HG03460 (cell line): ENCODE results near the gene TOMM70.

ENCODE experiments used
- ATAC-seq: cut with Tn5 transposase; IDR thresholded peaks from one replicate; pipeline ENCODE4 v1.9.1; 2021; ENCODE audit not compliant: unreplicated experiment

TOMM70 gene

DNA sequence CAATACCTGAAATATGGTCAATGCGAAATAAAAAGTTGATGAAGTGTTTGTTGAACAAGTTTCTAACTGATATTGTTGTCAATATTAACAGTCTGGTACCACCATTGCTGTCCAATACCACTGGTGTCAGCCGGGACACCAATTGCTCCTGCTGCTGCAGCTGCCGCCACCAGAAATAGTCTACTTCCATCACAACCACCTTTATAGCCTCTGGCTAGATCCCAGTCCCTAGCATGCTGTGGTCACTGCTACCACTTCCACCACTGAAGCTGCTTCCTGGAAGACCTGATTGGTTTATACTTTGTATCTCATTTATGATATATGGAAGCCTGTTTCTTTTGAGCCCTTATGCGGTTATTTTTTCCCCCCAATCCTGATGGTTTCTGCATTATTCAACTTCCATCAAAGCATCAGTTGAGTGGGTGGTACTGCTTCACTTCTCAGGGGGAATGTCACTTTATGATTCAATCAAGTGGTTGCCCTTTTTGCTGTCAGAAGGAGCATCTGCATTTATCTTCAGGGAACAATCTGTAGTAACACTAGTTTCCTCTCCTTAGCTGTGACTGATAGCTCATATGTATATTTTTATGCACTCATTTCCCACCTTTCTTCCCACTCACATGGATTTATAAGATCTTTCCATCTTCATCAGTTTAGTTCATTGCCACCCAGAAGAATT lies 12.2 kb upstream of the TOMM70 start:
- ATAC-seq: no peak

DNA sequence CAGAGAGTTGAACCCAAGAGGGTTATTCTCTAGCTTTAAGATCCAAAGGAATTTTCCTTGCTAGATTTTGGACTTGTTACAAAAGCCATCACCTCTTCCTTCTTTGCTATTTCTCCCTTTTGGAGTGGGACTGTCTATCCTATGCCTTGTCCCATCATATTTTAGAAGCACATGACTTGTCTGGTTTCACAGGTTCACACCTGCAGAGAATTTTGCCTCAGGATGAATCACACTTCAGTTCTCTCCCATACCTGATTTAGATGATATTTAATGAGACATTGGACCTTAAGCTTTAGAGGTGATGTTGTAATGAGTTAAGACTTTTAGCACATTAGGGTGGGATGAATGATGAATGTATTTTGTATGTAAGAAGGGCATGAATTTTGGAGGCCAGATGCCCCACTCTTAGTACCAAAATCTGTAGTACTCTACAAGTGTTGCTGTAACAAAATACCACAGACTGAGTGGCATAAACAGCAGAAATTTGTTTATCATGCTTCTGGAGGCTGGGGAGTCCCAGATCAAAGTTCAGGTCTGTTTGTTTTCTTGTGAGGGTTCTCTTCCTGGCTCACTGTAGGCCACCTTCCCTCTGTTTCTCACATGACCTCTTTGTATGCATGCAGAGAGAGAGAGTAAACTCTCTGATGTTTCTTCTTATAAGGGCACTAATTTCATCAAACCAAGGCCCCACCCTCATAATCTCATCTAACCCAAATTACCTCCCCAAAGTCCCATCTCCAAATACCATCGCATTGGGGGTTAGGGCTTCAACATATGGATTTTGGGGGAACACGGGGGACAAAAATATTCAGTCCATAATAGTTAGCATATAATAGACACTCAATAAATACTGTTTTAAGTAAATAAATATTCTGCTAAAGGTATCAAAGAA lies 10.4 kb upstream of the TOMM70 start:
- ATAC-seq: no peak

DNA sequence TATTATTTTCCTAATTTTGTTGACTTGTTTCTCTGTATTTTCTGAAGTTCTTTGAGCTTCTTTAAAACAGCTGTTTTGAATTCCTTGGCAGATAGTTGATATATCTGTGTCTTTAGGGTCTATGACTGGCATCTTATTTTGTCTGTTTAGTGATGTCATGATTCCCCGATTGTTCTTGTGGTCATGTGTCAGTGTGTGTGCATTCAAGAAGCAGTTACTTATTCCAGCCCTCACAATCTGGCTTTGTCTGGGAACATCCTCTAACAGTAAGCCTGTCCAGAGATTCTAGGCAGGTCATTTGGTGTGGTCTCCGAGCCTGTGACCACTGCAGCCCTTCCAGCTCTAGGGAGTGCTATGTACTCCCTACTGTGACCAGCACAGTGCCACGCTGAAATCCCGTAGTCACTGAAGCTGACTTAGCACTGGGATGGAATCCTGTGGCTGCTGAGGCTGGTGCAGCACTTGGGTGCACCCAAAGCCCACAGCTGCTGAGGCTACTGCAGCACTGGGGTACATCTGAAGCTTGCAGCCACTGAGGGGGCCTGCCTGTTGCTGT lies 7.2 kb upstream of the TOMM70 start:
- ATAC-seq: no peak

DNA sequence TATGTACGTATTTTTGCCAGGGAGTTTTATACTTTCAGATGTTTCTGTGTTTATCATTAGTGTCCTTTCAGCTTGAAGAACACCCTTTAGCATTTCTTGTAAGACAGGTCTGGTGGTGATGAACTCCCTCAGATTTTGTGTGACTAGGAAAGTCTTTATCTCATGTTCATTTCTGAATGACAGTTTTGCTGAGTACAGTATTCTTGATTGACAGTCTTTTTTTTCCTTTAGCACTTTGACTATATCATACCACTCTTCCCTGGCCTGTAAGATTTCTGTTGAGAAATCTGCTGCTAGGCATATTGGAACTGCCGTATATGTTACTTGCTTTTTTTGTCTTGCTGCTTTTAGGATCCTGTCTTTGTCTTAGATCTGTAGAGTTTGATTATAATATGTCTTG lies 6.3 kb upstream of the TOMM70 start:
- no peak for ATAC-seq

DNA sequence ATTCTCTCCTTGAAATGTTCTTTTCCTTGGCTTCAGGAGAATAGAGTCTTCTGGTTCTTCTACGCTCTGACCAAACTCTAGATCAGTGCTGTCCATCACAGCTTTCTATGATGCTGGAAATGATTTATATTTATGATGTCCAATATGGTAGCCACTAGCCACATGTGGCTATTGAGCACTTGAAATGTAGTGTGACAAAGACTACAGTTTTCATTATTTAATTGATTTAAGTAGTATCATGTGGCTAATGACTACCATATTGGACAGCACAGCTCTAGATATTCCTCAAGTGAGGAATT lies 3.3 kb upstream of the TOMM70 start:
- no peak for ATAC-seq

DNA sequence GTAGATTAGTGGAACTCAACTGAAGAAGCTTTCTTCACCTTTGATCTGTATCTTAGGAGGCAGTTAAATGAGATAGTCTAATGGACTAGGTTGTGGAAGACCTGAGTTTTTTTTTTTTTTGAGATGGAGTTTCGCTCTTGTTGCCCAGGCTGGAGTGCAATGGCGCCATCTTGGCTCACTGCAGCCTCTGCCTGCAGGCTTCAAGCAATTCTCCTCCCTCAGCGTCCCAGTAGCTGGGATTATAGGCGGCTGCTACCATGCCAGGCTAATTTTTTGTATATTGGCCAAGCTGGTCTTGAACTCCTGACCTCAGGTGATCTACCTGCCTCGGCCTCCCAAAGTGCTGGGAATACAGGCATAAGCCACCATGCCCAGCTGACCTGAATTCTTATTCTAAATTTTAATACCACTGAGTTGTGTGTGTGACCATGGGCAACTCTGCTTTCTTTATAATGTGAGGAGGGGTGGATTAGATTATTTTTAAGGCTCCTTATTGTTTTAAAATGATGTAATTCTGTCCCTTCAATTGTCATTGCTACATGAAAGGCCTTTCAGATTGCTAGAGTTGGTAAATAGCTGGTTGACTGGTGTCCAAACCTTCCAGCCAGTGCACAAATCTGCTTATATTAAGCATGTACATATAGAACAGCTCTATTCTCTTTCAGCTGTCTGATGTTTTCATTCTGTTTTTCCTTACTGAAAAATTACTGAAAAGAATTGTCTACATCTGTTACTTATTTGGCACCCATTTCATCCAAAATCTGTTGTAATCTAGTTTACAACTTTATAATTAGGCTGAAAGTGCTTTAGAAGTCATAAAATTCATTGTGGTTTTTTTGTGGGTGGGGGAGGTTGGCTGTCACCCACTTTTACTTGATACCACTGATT lies 2.7 kb upstream of the TOMM70 start:
- no peak for ATAC-seq

DNA sequence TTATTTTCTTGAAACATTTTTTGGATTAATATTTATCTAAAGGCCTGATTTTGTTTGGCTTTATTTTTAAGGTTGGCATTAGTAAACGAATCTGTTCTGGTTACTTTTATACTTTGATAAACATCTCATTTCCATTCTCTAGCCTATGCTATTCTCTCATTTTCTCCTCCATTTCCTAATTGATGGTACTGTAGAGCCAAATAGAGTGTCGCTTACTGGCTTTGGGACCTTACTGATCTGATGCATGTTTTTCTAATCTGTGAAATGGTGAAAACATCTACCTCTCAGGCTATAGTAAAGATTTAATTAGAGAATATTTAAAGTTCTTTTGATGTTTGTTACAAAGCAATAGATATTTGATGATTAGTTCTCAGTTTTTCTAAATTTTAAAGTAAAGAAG lies 2.0 kb upstream of the TOMM70 start:
- no peak for ATAC-seq

DNA sequence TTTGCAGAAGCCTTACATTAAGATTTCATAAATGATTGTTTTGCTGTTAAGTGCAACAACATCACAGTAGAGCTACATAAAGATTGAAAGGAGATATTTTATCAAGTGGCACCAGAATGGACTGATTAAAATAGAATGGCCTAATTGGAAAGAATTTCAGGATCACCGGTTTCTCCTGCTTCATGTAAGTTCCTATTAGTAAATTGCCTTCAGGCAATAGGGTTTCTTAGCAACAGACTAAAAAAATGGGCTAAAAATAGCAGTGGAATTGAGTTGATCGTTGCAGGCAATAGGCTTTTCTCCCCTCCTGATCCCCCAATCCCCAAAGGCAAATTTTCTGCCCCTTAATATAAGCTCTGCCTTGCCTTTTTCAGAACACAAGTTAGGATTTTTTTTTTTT lies 1.4 kb upstream of the TOMM70 start:
- ATAC-seq: no peak

DNA sequence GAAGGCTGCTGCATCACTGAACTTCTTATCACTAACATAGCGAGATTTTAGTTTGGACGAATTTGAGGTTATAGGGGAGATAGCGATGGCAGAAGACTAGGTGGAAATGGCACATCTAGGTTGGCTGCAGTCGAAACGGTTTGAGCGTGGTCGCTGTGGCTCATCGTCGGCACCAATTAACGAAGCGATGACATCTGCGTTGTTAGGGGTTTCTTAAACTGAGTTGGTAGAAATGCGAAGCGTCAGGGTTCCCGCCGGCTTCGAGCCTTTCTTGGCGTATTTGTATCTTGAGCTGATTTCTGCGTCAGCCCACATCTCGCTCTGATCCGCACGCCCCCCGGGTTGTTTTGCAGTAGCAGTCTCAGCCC lies 769 bp upstream of the TOMM70 start:
- peak; percentile 13 for ATAC-seq

DNA sequence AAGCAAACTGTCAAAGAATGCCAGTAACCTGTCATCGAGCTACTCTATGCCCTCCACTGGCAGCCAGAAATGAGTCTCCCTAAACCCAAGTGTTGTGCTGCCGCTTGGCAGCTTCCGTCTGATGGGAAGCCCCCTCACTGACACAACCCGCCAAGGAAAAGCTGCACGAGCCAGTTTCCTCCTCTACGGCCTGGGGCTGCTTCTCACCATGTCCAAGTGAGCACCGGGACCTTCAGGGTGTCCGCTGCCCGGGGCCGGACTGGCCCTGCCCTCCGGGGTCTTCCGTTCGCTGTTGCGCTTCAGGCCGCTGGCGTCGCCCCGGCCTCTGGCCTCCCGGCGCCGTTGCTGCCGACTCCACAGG lies 490 bp downstream of the TOMM70 start:
- peak; percentile 17 for ATAC-seq

DNA sequence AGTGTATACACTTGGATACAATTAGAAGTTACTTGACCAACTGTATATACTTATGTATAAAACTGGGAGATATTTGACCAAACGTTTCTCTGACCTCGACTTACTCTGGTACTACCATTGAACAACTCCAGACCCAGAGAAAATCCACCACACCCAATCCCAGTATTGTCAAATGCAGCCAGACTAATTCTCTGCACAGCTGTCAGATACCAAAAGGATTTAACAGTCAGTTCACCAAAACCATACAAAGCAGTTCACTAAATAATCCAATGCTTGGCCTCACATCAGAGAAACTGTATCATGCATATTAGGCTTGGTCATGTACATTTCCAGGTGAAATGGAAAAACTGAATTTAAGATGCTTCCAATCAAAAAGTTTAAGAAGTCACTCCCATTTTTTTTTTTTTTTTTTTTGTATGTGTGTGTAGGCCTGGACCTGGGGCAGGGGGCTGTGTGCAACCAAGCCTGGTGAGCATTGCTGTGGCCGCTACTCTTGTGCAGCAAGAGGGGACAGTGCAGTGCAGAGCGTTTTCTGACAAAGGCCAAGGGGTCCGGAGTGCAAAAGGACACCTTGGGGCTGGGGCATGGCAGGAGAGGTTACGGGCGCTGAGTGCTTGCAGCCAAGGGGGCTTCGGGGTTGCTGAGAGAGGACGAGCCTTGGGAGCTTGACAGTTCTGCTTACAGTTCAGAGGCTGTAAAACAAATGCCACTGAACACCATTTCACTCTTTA lies 1.4 kb downstream of the TOMM70 start:
- no peak for ATAC-seq

DNA sequence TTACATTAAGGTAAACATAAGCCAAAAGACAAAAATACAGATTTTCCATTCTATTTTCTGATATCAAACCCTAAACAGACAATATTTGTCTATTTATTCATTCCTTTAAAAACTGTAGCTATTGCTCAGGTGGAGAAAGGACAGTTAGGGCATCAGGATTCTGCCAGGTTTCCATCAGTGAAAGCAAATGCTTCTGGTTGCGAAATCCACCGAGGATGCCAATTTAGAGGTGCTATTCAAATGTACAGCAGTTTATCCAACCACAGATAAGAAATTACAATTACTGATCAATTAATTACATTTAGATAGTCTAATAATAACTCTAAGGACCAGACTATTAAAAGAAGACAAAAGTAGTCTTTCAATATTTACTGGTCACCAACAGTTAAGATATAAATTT lies 3.9 kb downstream of the TOMM70 start:
- no peak for ATAC-seq

DNA sequence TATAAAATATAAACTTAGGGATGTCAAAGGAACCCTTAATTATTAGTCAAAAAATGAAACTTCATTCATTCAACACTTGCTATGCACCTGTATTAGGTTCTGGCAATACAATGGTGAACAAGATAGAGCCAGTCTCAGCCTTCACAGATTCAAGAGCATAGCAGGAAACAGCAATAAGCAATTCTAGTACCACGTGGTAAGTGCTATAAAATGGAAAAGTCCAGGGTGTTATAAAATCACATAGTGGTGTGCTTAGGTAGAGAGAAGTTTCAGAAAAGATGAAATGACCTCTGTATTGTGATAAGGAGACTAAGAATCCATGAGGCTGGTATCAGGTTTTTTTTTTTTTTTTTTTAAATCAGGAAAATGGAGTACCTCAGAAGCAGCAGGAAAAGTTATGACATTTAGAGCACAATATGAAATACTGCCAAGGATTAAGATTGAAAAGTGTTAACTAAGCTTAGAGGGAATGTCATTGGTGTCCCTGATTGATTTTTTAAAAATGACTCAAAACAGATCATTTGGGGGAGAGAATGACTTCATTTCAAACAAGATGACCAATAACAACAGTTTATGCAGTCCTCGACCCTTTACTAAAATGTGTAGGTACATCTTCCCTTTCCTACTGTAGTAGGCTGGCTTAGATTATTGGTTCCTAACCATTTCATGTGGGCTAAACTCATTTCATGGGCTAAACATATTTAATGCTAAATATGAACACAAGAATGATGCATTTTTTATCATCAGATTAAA lies 5.0 kb downstream of the TOMM70 start:
- ATAC-seq: no peak

DNA sequence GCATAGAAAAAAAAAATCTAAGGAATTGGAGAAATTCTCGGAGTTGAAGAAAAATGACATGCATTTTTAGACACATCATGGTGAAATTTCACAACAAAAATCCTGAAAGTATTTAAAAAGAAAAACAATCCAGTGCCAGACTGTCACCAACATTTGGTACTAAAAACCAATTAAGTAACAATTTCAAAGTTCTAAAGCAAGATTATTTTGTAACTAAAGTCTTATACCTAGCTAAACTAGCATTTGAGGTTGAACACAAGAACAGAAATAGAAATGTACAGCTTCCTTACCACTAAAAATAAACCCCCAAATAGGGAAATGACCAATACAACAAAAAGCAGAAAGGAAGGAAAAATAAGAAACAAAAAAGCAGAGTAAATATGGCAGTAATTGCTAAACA lies 11.9 kb downstream of the TOMM70 start:
- no peak for ATAC-seq

DNA sequence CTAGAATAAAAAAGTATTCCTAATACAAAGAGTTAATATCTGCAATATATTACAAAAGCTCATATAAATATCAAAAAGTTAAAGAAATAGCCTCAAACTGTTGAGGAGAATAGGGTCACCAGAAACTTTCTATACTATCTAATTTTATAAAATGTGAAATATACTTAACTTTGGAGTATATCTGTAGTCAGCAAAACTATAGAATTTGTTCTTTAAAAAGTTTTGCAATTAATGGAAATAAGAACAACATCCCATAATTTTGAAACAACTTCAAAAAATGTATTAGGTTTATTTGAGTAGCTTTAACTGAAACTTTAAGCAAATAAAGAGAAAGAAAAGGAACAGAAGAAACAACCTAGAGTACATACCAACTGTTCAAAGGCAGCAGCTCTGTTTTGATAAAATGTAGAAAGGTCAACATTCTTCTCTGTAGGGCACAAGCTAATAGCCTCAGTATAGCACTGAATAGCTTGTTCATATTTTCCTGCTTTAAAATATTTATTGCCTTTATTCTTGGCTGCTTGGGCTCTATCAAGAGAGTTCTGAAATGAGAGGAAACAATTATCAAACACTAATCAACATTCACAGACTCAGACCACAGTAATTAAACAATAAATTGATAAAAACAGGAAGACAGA lies 14.3 kb downstream of the TOMM70 start:
- no peak for ATAC-seq

DNA sequence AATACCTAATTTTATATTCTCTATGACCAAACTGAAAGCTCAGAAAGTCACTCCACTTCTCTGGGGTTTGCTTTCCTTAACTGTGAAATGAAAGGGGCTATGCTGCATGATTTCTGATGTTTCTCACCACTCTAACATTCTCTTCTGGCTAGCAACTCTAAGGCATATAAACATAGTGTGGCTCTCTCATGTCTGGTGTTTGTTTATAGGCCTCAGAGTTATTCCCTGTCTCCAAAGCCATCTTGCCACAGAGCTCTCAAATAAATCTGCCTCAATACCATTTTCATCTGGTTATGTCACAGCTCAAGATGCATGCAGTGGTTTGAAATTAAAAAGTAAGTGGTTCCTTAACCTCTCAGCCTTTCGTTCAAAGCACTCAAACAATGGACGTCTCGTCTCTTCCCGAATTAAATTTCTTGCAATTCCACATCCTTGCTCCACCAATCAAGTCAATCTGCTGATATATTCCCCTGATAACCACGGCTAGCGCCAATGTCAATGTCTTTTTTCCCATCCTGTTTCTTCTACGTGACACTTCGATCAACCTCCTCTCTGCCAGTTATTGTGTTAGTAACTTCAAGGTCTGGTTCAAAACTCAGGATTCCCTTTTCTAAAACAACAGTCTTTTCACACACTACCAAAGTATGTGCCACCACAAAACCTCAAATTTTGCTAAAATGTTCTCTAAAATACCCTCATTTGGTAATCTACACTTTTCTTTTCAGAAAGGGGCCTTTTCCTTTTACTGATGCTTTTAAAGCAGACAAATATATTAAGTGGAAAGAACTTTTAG lies 16.0 kb downstream of the TOMM70 start:
- ATAC-seq: no peak

DNA sequence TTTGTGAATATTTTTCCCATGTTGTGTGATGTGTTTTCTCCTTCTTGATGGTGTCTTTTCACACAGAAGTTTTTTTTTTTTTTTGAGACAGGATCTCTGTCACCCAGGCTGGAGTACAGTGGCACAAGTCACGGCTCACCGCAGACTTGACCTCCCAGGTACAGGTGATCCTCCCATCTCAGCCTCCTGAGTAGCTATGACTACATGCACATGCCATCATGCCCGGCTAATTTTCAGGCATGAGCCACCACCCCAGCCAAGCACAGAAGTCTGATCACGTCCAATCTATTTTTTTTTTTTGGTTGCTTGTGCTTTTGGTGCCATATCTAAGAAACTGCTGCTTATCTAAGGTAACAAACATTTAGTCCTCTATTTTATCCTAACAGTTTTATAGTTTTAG lies 24.6 kb downstream of the TOMM70 start:
- no peak for ATAC-seq

DNA sequence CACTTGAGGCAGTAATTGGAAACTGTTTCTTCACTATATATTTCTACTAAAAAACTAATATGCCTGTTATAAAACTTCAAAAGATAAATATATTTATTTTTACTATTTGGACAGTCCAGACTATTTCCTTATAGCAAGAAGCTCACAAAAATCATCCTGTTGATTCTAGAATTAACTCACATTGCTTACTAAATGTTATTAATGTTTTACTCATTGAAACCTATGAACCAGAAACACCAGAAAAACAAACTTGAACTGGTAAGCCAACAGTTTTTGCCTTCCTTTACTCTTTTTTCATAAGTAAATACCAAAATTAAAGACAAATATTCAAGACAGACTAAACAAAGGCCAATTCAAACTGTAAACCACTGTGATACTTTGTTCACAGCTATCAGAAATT lies 26.4 kb downstream of the TOMM70 start:
- no peak for ATAC-seq

DNA sequence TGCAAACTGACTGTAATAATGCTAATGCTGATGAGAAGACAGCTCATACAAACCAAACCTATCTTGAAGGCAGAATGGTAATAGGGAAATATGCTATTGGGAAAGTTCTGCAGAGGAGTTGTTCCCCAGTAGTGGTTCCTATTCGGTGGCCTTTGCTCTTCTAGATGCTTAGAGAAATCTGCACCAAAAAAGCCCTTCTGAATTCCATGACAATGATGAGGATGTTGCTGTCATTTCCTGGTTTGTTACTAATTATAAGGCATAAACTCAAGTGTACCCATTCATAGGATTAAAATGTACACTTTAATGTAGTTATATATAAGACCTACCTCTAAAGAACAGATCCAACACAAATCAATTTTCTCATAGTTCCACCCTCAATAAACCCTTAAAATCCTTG lies 30.1 kb downstream of the TOMM70 start:
- no peak for ATAC-seq
